IPS-11a (cell line): ENCODE measurements around the gene CTNND2.
"Not testable (repeated sequence)": the region's sequence is repeated elsewhere in the genome, so short reads cannot be mapped to it uniquely, and the experiment has no call there.

Experiments used
- H3K4me3 ChIP-seq: one replicate; pipeline ENCODE4 v1.5.1; 2013; ENCODE audit warnings: low read depth, low read length, control low read depth

CTNND2 gene

GRCh38 chr5:11010429-11011210 lies 893.6 kb downstream of the CTNND2 start:
- H3K4me3 ChIP-seq = no peak overlapping the region

- H3K4me3 ChIP-seq = no peak overlapping the region
Observed at GRCh38 chr5:11009576-11009975, 894.7 kb downstream of the CTNND2 start.

GRCh38 chr5:11007269-11007870 lies 896.9 kb downstream of the CTNND2 start:
- no peak overlapping the region for H3K4me3 ChIP-seq

DNA sequence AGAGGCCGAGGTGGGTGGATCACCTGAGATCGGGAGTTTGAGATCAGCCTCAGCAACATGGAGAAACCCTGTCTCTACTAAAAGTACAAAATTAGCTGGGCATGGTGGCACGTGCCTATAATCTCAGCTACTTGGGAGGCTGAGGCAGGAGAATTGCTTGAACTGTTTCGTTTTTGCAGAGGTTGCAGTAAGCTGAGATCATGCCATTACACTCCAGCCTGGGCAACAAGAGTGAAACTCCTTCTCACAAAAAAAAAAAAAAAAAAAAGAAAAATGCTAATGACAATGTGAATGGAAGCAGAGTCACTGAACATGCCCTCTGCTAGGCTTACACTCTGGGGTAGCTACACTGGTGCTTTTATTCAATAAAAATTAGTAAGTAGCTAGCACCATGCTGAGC lies 899.7 kb downstream of the CTNND2 start:
- not testable (repeated sequence) for H3K4me3 ChIP-seq

GRCh38 chr5:11000515-11001353 lies 903.5 kb downstream of the CTNND2 start:
- H3K4me3 ChIP-seq = no peak overlapping the region

DNA sequence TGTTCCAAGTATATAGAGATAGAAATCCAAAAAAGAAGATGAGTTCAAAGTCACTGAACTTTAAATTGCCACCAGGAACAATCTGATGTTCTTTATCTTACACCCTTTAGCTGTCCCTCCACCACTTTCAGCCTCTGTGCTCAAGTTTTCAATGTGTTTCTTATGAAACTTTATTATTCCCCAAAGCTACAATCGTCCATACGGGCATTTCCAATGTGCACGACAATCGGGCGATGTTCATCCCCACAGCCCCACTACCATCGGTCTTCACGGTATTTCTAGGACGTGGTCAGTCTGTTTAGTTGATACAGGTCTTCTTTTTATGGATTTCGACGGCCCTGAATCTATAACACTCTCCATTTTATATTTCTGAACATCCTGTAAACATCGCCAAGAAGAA lies 904.5 kb downstream of the CTNND2 start:
- H3K4me3 ChIP-seq = no peak overlapping the region

DNA sequence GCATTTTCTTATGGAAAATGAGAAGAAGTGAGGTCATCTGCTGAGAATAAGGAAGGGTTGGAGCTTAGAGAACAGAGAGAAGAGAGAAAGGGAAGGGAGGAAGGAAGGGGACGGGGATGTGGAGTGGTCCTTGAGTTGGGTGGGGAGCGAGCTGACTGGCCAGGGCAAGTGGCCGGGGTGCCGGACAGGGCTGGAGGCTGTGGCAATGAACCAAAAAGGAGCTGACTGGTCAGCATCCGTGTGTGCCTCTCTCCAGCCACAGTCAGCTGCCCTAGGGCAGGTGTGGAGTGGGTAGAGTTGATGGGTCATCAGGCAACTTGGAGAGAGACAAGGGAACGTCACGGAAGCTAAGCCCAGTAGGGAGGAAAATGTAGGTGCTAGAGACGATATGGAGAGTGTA lies 908.4 kb downstream of the CTNND2 start:
- H3K4me3 ChIP-seq = no peak overlapping the region

DNA sequence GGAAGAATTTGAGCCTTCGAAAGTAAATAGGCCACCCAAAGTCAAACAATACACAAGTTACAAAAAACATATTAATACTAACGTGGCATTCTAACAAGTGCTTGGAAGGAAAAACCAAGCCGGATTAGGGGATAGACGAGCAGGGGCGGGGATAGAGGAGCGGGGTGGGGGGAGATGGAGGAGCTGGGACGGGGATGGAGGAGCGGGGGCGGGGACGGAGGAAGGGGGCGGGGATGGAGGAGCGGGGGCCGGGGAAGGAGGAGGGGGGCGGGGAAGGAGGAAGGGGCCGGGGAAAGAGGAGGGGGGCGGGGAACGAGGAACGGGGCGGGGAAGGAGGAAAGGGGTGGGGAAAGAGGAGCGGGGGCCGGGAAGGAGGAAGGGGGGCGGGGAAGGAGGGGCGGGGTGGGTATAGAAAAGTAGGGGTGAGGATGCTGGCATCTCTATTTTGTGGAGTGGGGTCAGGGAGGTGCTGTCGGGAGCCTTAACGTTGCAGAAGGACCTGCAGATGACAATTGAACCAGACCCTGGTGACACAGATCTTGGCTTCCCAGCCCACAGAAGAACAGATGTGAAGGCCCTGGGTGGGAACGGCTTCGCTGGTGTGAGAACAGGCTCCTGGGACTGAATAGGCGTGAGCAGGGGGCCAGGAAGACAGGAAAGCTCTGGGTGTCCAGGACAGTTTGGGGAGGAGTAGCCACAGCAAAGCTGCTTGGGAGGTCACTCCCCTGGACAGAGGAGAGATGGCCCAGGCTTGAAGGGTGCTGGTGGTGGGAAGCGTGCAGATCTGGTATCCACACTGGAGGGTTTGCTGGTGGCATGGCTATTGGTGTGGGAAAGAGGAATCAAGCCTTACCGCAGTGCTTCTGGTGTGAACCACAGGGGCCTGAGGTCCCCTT lies 909.9 kb downstream of the CTNND2 start:
- no peak overlapping the region for H3K4me3 ChIP-seq

- no peak overlapping the region for H3K4me3 ChIP-seq
Observed at GRCh38 chr5:10990634-10991033, 913.6 kb downstream of the CTNND2 start.

DNA sequence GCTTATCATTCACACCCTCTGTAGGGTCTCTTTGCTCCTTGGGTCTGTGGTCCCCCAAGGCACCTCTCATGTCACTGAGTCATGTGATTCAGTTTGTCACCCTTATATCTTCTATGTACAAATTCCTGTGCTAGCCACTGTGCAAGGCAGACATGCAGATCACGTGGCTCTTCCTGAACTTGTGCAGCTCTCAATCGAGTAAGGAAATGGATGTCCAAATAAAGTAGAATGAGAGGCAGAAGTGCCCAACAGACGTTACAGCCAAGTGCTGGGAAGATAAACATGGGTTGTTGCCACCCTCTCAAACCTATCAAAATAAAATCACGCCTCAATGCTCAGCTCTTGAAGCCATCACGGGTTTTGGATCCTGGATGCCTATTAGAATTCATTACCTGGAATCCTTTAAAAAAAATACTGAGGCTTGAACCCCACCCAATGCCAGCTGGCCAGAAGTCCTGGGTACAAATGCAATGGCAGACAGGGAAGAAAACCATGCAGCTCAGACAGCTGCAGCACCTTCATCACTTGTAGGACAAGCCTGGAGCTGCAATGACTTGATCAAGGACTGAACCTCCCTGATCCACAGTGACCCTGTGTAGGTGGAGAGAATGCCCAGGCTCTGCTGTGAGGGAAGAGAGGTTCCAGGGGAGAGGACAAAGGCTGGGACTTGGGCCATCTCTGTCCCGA lies 914.5 kb downstream of the CTNND2 start:
- no peak overlapping the region for H3K4me3 ChIP-seq

DNA sequence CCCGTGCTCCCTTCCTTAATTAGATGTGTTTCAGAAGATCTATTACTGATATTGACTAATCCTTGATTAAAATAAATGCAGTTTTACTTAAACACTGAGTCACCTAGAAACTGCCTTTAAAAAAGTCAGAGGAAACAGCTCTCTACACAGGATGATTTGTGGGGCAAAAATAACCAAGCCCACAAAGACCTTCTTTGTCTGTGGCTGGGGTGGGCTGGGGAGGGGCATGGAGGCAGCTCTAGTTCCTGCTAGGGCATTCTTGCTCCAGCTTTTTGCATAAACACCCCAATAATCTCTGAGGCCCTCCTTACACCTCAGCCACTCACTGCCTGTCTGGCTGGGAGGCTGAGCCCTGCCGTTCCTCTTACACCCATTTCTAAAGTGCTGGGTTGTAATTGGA lies 915.6 kb downstream of the CTNND2 start:
- no peak overlapping the region for H3K4me3 ChIP-seq

DNA sequence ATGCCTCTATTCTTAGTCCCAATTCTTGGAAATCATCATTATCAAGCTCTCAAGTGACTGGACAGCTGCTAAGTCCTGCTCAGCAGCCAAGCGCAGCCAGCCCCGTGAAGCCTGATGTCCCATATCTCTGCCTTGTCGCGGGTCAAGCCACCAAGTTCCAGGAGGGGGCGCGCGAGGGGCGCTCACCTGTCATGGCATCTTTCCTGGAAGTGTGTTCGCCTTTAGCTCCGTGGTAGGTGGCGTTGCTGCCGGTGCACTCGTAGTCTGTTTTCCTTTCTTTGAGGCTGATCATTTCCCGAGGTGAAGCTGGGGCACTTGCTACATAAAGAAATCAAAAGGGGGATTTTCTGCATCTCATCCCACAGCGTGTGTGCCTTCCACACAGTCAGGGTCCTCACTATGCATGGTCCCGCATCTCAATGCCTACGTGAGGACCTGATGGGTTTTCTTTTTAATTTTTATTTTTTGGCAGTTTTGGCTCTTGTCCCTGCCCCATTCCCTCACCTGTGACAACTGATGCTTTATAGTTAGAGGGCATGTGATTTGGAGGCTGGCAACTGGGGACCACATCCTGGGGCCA lies 916.2 kb downstream of the CTNND2 start:
- no peak overlapping the region for H3K4me3 ChIP-seq

DNA sequence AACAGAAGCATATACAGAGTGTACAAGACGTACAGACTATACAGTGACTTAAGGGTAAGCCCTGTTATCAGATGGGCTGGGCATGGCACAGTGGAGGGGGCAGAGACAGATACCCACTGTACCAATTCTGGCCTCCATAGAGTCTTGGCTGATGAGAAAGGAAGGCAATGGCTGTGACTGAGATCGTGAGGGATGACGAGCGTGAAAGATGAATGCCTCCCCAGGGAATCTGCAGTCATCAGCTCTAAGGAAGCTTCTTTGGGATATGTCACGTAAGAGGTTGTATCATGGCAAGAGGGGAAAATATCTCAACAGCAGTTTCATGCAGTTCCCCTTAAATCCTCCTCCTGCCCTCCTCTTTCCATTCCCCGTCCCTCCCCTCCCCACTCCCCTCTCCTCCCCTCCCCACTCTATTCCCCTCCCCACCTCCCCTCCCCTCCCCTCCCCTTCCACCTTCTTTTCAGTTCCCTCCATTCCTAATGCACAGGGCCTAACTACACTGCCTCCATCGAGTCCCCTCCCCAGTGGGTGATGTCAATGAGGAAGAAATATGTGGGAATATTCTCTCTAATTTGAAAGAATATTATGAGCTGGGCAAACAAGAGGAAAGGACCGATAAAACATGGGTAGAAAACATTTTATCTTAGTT lies 916.8 kb downstream of the CTNND2 start:
- no peak overlapping the region for H3K4me3 ChIP-seq

GRCh38 chr5:10985721-10986110 lies 918.5 kb downstream of the CTNND2 start:
- no peak overlapping the region for H3K4me3 ChIP-seq

- no peak overlapping the region for H3K4me3 ChIP-seq
Observed at GRCh38 chr5:10985091-10985720, 919.0 kb downstream of the CTNND2 start.

- H3K4me3 ChIP-seq = no peak overlapping the region
Observed at GRCh38 chr5:10984021-10984715, 920.1 kb downstream of the CTNND2 start.

DNA sequence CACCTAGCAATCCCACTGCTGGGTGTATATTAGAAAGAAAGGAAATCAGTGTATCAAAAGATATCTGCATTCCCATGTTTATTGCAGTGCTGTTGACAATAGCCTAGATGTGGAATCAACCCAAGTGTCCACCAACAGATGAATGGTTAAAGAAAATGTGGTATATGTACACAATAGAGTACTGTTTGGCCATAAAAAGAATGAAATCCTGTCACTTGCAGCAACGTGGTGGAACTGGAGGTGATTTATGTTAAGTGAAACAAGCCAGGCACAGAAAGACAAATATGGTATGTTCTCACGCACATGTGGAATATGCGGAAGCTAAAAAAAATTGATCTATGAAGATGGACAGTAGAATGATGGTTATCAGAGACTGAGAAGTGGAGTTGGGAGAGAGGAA lies 921.6 kb downstream of the CTNND2 start:
- no peak overlapping the region for H3K4me3 ChIP-seq

GRCh38 chr5:10981932-10982331 lies 922.3 kb downstream of the CTNND2 start:
- H3K4me3 ChIP-seq = no peak overlapping the region
